Activated CD4-positive, alpha-beta T cell treated with anti-CD3 and anti-CD28 coated beads for 24 hours (primary cell): ENCODE results near the gene GHR.

ENCODE experiments used
- DNase-seq, 2 donors: peaks; one replicate each; pipeline ENCODE4 v3.0.0-alpha.2; 2020; ENCODE audit warnings: low read depth in 2 of 2

Gene GHR

GRCh38 chr5:42423285-42424165 lies at the start of gene GHR:
TSS of gene GHR (plus strand) at chr5:42423439. CDS start at chr5:42565875, 142,436 bp downstream.
- DNase-seq: no peak

DNA sequence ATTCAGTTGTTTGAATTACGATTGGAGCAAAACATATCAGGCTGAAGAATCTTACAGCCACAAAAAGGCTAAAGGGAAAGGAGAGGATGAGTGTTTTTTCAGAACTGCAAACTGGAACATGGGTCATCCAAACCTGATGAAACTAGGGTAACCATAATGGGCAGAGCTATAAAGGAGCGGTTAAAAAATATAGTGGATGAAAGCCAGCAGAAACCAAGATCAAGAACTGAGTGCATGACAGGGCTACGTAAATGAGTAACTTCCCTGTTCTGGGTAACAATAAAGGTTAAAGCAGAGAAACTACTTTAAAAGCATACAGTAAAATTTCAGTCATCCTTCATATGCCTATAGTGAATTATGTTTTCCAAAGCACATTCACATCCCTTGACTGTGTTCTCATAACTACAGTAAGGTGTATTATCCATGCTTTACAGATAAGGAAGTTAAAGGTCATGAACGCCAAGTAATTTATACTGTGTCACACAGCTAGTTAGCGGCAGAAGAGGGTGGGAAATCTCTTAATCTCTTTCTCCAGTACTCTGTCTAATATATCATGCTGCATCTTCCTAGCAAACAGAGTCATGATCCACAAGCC lies 48.5 kb upstream of the GHR start:
- no peak for DNase-seq

DNA sequence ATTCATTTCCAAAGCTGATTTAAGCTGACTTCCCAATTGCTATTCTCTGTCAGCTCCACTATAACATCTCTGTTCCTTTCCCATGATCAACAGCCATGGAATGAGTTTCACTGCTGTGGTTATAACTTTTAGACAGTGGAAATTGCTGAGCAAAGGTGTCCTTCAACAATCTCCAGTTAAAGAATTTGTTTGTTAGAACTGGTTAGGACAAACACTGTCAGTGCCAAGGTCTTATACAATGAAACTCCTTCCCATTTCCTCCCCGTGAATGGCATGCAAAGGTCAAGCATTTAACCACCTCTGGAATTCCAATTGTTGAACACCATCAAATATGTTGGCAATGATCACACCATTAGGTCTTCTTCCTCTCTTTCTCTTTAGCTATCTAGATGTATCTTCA lies 45.7 kb upstream of the GHR start:
- DNase-seq: no peak

DNA sequence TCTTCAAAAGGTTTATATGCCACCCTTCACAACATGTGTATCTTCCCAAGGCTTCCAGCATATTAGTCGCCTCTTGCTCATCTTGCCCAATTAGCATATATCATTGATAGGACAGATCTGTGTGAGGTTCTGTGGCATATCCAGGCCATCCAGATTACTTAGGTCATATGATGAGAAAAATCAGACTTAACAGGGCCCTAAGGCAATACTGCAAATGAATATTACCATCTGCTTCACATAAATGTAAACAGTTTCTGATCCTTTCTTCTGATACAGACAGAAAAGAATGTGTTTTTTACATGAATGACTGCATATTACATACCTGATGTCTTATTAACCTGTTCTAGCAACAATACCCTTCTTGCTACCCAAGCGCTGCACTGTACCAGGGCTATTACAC lies 41.3 kb upstream of the GHR start:
- no peak for DNase-seq

GRCh38 chr5:42387563-42387962 lies 35.7 kb upstream of the GHR start:
- no peak for DNase-seq

DNA sequence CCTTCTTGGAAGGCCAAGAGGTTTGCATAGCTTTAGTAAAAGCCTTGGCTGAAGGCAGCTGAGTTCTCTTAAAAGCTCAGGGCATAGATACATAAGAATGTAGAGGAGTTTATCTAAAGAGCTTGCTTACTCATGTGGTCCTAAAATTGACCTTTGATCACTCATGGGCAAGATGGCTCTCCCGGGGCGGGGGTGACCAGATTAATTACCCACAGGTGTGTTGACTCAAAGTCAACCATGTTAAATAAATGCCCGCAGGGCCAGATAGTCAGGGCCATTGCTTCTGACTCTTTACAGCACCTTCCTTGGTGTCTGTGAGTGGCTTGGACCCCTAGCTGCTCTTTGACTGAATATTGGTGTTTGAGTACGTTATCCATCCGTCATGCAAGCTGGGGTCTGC lies 33.1 kb upstream of the GHR start:
- no peak for DNase-seq

GRCh38 chr5:42392917-42393316 lies 30.3 kb upstream of the GHR start:
- no peak for DNase-seq

DNA sequence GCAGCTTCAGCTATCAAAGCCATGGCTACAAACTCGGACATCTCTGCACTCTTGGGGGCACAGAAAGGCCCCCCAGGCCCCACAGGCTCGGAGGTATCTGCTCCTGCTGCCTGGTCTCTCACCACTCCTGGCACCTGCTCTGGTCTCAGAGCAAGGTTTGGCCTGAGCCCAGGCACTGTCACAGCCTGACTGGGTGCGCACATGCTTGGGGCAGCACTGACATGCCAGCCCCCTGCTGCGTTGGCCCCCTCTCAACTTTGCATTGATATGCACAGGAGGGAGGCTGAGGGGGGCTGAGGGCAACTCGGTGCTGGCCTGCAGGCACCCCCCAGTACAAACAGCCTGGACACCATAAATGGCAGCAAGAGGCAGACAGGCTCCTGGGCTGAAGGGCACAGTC lies 27.1 kb upstream of the GHR start:
- no peak for DNase-seq

DNA sequence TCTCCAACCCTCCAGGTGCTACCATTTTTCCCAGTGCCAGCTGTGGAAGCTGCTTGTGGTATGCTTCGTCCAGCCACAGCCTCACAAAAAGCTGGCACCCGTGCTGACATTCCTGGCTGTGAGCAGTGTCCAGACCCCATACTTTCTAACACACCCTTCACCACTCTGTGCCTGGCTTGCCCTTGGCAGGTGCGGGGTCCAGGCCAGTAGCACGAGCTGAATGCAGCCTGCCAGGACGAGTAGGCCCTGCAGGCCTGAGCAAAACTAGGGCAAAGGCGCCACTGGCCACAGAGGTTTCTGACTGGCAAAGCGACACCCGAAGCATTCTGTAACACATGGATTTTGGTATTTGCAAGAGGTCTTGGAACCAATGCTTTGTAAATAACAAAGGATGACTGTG lies 26.0 kb upstream of the GHR start:
- DNase-seq: no peak

DNA sequence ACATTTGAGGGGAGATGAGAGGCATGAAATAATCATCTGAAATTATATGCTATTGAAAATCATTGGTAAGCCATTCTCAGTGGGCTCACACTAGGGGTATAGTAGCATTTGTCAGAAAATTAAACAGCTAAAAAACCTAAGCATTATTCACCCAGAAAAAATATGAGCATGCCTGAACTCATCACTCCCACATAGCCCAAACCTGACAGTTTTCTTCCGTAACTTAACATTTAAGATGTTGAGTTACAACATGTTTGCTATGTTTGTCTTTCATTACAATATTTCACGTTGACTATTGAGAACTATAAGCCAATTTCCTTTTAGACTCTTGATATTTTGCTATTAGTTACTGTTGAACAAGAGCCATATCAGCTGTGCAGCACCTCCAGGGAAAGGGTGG lies 23.5 kb upstream of the GHR start:
- no peak for DNase-seq

DNA sequence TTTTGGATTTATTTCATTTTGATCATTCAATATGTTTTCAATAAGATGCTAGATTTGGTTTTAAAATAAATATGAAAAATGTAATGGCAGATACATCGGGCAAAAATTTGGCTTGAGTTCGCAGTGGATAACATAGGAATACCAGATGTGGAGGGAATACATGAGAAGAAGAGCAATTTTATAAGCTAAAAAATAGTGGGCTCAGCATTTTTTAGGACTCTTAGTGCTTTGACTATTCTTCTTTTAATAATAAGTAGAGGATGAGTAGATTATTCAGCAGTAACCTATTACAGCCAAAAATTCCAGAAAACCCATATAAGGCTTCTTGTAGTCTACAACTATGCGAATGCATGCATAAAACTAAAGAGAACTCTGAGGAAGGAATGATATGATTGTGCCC lies 22.8 kb upstream of the GHR start:
- DNase-seq: no peak

DNA sequence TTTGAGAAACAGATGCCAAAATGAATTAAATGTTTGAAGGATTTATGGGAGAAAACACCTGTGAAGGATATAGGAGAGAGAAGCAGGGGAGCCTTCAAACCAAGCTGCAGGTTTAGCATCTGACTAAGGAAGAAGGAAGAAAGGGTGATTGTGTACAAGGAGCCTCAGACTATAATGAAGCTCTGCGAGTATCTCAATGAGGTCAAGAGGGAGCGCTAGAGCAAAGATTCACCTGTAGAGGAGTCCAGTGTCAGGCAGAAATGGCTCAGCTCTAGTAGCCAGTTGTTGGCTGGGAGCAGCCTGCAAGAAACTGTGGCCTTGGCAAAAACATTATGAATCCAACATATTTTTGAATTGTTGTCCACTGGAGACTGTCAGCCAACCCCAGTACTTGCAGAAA lies 20.0 kb upstream of the GHR start:
- no peak for DNase-seq

- no peak for DNase-seq
These were observed 18.9 kb upstream of the GHR start for GRCh38 chr5:42404366-42404765.

DNA sequence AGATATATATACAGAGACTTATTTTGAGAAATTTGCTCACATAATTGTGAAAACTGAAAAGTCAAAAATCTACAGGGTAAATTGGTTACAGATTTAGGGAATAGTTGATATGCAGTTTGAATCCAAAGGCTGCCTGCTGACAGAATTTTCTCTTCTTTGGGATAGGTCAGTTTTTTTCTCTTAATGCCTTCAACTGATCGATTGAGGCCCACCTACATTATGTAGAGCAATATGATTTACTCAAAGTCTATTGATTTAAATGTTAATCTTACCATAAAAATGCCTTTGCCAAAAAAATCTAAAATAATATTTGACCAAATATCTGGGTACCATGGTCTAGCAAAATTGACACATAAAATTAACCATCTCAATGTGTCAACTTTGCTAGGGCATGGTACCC lies 3.9 kb upstream of the GHR start:
- DNase-seq: no peak

DNA sequence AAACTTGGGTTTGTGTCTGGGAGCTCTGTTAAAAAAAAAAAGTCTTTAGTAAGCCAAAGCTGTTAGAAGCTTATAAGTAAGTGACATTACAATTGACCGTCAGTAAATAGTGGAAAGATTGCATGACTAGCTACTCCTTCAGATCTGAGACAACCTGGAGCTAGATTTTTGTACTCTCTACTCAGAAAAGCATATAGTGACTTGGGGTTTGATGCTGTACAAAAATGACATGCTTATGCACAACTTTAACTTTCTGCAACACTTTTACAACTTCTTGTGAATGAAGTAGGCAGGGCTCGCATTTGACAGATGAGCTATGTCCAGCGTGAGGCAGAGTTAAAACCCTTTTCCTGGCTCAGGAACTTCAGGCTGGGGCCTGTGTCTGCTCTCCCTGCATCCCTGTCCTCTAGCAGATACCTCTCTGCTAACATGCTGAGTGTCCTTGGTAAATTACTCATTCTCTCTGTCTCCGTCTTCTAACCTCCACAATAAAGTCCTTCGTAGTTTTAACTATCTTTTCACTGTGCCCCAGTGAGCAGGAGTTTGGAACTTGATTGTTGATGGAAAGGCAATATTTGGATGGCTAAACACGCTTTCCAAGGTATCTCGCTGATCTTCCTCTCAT lies 471 bp upstream of the GHR start:
- no peak for DNase-seq

DNA sequence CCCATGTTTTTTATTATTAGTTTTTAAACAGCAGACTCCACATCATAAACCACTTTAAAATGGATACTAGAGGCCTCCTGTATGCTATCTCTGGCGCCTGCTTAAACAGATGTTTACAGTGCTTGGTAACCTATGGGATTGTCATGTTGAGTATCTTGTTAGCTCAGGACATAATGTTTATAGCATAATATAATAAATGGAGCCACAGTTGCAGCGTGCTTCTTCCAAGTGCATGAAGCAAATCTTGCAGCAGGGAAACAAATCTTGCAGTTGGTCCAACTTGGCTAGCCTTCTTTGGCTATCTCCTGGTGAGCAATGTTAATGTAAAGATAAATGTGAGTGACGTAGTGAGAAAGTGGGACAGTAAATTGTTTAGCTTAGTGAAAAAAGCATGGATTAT lies 2.8 kb downstream of the GHR start:
- DNase-seq: no peak

DNA sequence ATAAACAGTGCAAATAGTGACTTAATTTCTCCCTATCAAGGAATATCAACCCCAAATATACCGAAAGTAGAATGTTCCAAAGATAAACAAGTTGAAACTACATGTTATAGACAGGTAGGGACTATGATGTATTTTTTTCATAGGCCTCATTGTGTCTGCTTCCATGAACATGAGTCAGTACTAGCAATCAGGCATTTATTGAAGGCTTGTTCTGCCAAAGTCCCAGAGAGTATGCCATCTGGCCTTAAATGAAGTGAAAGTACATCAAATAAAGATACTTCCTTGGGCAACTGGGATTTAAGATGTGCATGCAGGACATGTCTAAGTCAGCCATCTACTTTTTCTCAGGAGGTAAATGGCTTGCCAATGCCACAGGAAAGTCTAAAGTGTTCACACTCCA lies 6.5 kb downstream of the GHR start:
- DNase-seq: no peak

GRCh38 chr5:42434047-42434724 lies 10.9 kb downstream of the GHR start:
- no peak for DNase-seq

- DNase-seq: no peak
These were observed 12.8 kb downstream of the GHR start for GRCh38 chr5:42436051-42436450.

DNA sequence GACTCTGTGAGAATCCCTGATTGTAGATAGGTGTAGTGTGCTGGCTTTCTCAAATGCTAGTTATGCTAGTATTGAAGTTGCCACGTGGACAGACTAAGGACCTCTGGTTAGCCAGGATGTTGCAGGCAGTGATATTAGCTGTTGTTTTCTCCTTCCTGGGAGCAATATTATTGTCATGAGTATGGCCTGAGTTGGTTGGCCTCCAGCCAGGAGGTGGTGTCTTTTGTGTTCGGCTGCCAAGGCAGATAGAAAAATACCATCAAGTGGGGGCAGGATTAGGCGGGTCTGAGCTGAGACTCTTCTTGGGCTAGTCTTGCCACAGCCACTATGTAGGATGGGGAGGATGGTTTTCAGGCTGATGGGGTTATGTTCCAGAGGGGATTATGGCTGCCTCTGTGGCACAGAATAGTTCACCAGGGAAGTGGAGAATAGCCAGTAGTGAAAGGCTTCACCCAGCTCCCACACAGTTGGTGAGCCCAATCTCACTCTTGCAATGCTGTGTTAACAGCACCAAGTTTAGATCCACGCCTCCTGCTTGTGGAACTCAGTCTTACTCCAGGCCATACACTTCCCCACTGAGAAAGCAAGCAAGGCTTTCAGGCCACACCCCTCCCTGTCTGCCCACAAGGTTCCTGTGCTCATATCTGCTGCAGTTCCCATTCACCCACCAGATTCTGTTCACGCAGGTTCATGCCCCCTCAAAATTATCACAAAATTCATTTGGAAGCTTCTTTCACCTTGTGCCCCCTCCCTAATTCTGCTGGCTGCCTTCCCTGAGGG lies 31.2 kb downstream of the GHR start:
- DNase-seq: no peak

- DNase-seq: no peak
These were observed 37.8 kb downstream of the GHR start for GRCh38 chr5:42461033-42461432.

DNA sequence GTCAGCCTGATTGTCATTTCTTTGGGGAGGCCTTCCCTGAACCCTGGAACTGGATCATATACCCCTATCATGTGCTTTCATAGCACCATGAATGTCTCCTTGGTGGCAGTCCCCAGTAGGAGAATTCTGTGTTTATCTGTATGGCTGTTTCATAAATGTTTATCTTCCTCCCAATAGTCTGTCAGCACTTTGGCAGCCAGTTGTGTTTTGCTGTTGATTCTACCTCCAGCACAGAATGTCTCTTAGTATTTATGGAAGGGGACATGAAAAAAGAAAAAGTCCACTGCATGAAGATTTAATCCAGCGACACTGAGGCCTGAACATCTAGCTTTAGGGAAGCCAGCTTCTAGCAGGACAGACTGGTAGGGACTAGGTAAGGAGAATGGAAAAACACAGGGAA lies 38.3 kb downstream of the GHR start:
- DNase-seq: no peak
